Sigmoid colon (tissue), 7 donors: ENCODE data around the gene HHIPL1. TPM values are rescaled to one million over a fixed set of nuclear protein-coding genes. Genes with fewer than 3 reads are reported as not detected.
A peak's percentile ranks its signal among the peaks of the same experiment; 100 is the strongest.

Source experiments
- DNase-seq: peaks from one replicate; pipeline ENCODE4 v3.0.0-alpha.2; 2019
- H3K27ac ChIP-seq, 4 donors: fragments of 200-600 bp; sonication (generic); one replicate each; pipeline ENCODE4 v1.5.1; 2016 to 2019; ENCODE audit warnings: mild to moderate bottlenecking in 1 of 4
- H3K27me3 ChIP-seq, 3 donors: fragments of 200-600 bp; sonication (generic); one replicate each; pipeline ENCODE4 v1.5.1; 2019; ENCODE audit warnings: mild to moderate bottlenecking in 1 of 3
- H3K36me3 ChIP-seq, 4 donors: fragments of 200-600 bp; sonication (generic); one replicate each; pipeline ENCODE4 v1.5.1; 2016 to 2019
- H3K4me1 ChIP-seq, 4 donors: fragments of 200-600 bp; sonication (generic); one replicate each; pipeline ENCODE4 v1.5.1; 2017 to 2019
- H3K4me3 ChIP-seq, 4 donors: fragments of 200-600 bp; sonication (generic); one replicate each; pipeline ENCODE4 v1.5.1; 2017 to 2019; ENCODE audit warnings: mild to moderate bottlenecking in 2 of 4, moderate library complexity in 1 of 4
- H3K9me3 ChIP-seq, 4 donors: fragments of 200-600 bp in 3 of 4; sonication (generic) in 3 of 4; one replicate each; pipeline versions ENCODE4 v1.5.1 to v1.6.1; 2013 to 2019
- EP300 ChIP-seq, 4 donors: sonication (generic); formaldehyde crosslinking; IDR thresholded peaks; one replicate each; pipeline ENCODE4 v1.6.1; 2017; ENCODE audit warnings: antibody characterized with exemption in 4 of 4
- POLR2A ChIP-seq, 2 donors: fragments of 450-650 bp; IDR thresholded peaks; one replicate each; pipeline ENCODE4 v1.6.1; 2016; ENCODE audit warnings: antibody characterized with exemption in 2 of 2, mild to moderate bottlenecking in 2 of 2, moderate library complexity in 2 of 2
- POLR2AphosphoS5 ChIP-seq, 4 donors: sonication (generic); formaldehyde crosslinking; IDR thresholded peaks; one replicate each; pipeline ENCODE4 v1.6.1; 2017; ENCODE audit warnings: antibody characterized with exemption in 4 of 4
- WGBS, 2 donors: extraction: QIAGEN DNeasy Blood & Tissue Kit; methylation state at CpG; one replicate each; pipeline ENCODE4 v1.1.7; 2013; 5-methylcytosine and 5-hydroxymethylcytosine counted together
- intact Hi-C: fragments of 100-400 bp; cut with DNase I; formaldehyde crosslinking; loops from one replicate; pipeline ENCODE4 v1.15.1; 2023
- polyA plus RNA-seq, 3 donors: library from polyadenylated mRNA; stranded (reverse); fragments of 200-250 nt; gene quantifications; one replicate each; pipeline ENCODE4 v1.2.3, GENCODE V29; 2013
- total RNA-seq, 4 donors: library from RNA; depleted of rRNA; stranded (reverse); fragments of >200 nt; gene quantifications; one replicate each; pipeline ENCODE4 v1.1.0, GENCODE V29; 2016
- TF ChIP-seq, protein P1 (sequence below), 4 experiments: fragments of 450-650 bp in 3 of 4; fragments of 200-600 bp in 1 of 4; IDR thresholded peaks; one replicate each; pipeline ENCODE4 v1.5.1; 2016 to 2019; ENCODE audit warnings: antibody characterized with exemption in 4 of 4, mild to moderate bottlenecking in 3 of 4, moderate library complexity in 2 of 4
- donor health status: healthy with polysubstance abuse.
- donor health status: Bipolar disorder and iron deficiency.
- donor health status: healthy.

Gene HHIPL1
- total and polyA plus RNA-seq, 7 donors, result 0.80 to 10.8 (median 4.3) TPM; not detected in 2

DNA sequence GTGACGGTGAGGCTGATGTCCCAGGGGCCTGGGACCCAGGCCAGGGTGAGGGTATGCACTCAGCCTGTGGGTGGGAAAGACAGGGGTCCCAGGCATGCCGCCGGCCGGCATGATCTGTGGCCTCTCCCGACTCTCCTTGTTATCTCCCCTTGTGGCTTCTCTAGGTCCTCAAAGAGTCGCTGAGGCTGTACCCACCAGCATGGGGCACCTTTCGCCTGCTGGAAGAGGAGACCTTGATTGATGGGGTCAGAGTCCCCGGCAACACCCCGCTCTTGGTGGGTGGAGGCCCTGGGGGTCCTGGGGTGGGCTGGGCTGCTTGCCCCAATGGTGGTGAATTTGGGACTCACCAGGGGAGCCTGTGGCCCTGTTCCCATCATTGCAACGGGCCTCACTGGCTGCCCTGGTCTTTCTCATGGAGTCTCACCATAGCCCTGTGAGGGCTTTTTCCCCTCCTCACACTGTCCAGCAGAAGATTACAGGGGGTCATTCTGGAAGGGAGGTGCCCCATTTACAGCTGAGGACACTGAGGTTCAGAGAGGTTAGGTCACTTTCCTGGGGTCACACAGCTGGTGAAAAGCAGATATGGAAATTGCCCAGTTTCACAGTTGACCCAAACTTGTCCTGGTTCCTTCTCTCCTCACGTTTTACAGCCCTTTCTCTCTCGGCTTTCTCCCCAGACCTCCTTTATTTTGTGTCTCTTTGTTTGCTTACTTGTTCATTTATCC, 77.0 kb downstream of the HHIPL1 start:
- Histone ChIP-seq H3K27me3 (no peaks in the 10 kb centered on the region), H3K36me3 (no peaks in the 10 kb centered on the region), H3K4me1 (no peaks in the 10 kb centered on the region), H3K27ac (no peak overlapping the region), H3K4me3 (no peak overlapping the region), H3K9me3 (no peaks in the 10 kb centered on the region)
- intact Hi-C loops, result no loop called here
- WGBS, 2 donors, result 61 to 82% methylated on average over 12 of the region's 12 CpGs
- DNase-seq, result no peak
- TF ChIP-seq POLR2A (IDR thresholded peaks at IDR 0.05) (no peak), EP300 (IDR thresholded peaks at IDR 0.05) (no peak), POLR2AphosphoS5 (IDR thresholded peaks at IDR 0.05) (no peak)
- TF ChIP-seq, protein P1, sequence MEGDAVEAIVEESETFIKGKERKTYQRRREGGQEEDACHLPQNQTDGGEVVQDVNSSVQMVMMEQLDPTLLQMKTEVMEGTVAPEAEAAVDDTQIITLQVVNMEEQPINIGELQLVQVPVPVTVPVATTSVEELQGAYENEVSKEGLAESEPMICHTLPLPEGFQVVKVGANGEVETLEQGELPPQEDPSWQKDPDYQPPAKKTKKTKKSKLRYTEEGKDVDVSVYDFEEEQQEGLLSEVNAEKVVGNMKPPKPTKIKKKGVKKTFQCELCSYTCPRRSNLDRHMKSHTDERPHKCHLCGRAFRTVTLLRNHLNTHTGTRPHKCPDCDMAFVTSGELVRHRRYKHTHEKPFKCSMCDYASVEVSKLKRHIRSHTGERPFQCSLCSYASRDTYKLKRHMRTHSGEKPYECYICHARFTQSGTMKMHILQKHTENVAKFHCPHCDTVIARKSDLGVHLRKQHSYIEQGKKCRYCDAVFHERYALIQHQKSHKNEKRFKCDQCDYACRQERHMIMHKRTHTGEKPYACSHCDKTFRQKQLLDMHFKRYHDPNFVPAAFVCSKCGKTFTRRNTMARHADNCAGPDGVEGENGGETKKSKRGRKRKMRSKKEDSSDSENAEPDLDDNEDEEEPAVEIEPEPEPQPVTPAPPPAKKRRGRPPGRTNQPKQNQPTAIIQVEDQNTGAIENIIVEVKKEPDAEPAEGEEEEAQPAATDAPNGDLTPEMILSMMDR (IDR thresholded peaks at IDR 0.05), result no peak

DNA sequence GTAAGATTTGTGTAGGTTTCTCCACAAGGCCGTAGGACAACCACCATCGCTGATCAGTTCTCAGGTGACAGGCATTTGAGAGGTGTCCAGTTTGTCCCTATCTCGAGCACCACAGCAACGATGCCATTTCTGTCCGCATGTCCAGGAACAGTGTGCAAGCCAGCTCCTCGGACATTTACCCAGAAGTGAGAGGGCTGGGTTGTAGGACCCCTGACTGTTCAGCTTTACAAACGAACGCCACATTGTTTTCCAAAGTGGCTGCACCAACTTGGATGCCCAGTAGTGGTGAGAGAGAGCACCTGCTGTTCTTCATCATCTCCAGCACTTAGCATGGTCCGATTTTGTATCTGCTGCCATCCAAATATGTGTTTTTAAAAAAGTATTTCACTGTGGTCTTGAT, 77.8 kb downstream of the HHIPL1 start:
- Histone ChIP-seq H3K27me3 (no peaks in the 10 kb centered on the region), H3K27ac (no peak overlapping the region), H3K9me3 (no peaks in the 10 kb centered on the region), H3K36me3 (no peaks in the 10 kb centered on the region), H3K4me1 (no peaks in the 10 kb centered on the region), H3K4me3 (no peak overlapping the region)
- intact Hi-C loops, result no loop called here
- TF ChIP-seq EP300 (IDR thresholded peaks at IDR 0.05), result no peak
- TF ChIP-seq POLR2A (IDR thresholded peaks at IDR 0.05), result no peak
- TF ChIP-seq POLR2AphosphoS5 (IDR thresholded peaks at IDR 0.05), result no peak
- TF ChIP-seq, protein P1 (IDR thresholded peaks at IDR 0.05), result no peak
- 80 to 89% methylated on average over 9 of the region's 9 CpGs for WGBS, 2 donors
- no peak for DNase-seq

DNA sequence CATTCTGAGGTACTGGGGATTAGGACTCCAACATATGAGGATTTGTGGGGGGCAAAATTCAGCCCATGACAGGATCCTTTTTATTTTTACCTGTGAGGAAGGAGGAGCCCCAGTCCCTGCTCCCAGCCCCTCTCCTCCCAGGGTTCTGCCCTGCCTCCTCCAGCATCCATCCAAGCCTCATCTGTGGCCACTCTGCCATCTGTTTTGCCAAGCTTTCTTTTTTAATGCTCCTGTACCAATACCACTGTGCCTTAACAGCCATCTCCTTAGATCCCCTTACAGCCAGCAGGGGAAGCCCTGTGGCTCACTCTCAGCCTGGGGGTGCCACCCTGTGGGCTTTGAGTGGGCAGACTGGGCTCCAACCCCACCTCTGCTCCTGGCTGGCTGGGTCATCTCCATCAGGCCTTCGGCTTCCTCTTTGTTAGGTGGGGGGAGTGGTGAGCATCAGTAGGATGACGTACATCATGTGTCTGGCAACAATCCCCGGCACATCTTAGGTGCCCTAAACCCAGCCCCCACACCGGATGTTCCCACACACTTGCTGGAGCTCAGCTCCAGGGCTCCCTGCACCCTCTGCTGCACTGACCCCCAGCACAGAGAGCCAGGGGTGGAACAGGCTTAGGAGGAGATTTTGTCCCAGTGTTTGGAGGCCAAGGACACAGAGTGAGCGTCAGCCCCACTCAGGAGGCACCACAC, 79.4 kb downstream of the HHIPL1 start:
- no peaks in the 10 kb centered on the region for H3K36me3 ChIP-seq
- DNase-seq, result no peak
- no peak overlapping the region for H3K4me3 ChIP-seq
- intact Hi-C loops, result no loop called here
- no peaks in the 10 kb centered on the region for H3K27me3 ChIP-seq
- no peaks in the 10 kb centered on the region for H3K9me3 ChIP-seq
- WGBS, 2 donors, result 59 to 77% methylated on average over 5 of the region's 5 CpGs
- H3K4me1 ChIP-seq, result no peaks in the 10 kb centered on the region
- no peak overlapping the region for H3K27ac ChIP-seq
- no peak for TF ChIP-seq POLR2A (IDR thresholded peaks at IDR 0.05)
- TF ChIP-seq EP300 (IDR thresholded peaks at IDR 0.05), result no peak
- TF ChIP-seq, protein P1 (IDR thresholded peaks at IDR 0.05), result no peak
- no peak for TF ChIP-seq POLR2AphosphoS5 (IDR thresholded peaks at IDR 0.05)

DNA sequence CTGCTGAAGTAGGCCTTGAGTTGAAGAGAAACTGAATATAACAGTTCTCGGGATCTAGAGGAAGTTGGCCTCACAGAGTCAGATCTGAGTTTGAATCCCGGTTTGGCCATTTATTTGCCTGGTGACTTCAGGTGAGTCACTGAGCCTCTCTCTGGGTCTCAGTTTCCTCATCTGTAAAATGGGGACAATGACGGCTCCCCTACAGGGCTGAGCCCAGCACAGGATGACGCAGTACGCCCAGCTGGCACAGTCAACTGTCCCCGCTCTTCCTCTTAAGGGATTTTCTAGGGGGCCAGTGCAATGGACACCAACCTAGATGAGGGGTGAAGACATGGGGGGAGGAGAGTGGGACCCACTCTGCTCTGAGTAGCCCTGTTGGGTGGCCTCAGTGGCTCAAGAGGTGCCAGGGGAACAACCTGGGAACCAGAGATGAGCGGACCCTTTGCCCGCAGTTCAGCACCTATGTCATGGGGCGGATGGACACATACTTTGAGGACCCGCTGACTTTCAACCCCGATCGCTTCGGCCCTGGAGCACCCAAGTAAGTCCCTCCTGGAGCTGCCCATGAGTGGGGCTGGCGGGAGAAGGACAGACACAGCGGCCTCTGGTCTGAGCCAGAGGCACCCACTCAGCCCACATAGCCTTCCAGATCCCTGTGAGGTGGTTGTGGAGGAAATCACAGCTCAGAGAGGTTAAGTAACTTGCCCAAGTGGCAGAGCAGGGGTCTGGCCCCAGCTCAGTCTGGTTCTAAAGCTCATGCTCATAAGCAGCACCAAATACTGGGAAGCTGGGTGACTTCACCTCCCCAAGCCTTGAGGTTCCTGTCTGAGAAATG, 80.2 kb downstream of the HHIPL1 start:
- Histone ChIP-seq H3K27ac (no peak overlapping the region), H3K27me3 (no peaks in the 10 kb centered on the region), H3K36me3 (no peaks in the 10 kb centered on the region), H3K4me3 (no peak overlapping the region), H3K4me1 (peaks cover 0 to 8% (median 3%) of the 10 kb centered on the region in 4 donors), H3K9me3 (no peaks in the 10 kb centered on the region)
- WGBS, 2 donors, result 93 to 94% methylated on average over 15 of the region's 15 CpGs
- peak; percentile 38 for DNase-seq
- intact Hi-C loops, result no loop called here
- TF ChIP-seq, protein P1 (IDR thresholded peaks at IDR 0.05), result no peak
- TF ChIP-seq POLR2AphosphoS5 (IDR thresholded peaks at IDR 0.05) (no peak), POLR2A (IDR thresholded peaks at IDR 0.05) (no peak), EP300 (IDR thresholded peaks at IDR 0.05) (no peak)
